Measurements from ENCODE around the gene TYROBP.
A peak's percentile ranks its signal among the peaks of the same experiment; 100 is the strongest.

DNA sequence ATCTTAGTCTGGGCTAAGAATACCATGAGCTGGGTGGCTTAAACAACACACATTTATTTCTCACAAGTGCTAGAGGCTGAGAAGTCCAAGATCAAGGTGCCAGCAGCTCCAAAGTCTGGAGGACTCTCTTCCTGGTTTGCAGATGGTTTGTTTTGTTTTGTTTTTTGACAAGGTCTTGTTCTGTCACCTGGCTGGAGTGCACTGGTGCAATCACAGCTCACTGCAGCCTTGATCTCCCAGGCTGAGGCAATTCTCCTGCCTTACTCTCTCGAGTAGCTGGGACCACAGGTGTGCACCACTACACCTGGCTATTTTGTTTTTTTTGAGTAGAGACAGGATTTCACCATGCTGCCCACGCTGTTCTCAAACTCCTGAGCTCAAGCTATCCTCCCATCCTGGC lies 24.2 kb downstream of the TYROBP start:
- TF ChIP-seq, protein P1, sequence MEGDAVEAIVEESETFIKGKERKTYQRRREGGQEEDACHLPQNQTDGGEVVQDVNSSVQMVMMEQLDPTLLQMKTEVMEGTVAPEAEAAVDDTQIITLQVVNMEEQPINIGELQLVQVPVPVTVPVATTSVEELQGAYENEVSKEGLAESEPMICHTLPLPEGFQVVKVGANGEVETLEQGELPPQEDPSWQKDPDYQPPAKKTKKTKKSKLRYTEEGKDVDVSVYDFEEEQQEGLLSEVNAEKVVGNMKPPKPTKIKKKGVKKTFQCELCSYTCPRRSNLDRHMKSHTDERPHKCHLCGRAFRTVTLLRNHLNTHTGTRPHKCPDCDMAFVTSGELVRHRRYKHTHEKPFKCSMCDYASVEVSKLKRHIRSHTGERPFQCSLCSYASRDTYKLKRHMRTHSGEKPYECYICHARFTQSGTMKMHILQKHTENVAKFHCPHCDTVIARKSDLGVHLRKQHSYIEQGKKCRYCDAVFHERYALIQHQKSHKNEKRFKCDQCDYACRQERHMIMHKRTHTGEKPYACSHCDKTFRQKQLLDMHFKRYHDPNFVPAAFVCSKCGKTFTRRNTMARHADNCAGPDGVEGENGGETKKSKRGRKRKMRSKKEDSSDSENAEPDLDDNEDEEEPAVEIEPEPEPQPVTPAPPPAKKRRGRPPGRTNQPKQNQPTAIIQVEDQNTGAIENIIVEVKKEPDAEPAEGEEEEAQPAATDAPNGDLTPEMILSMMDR (IDR thresholded peaks at IDR 0.05 in 8 of 11, conservative IDR thresholded peaks at IDR 0.05 in 3 of 11), result no peak
- TF ChIP-seq POLR2AphosphoS5 (IDR thresholded peaks at IDR 0.05), result peak in 1 of 3 donors; percentile 25
- no peak for TF ChIP-seq POLR2A (IDR thresholded peaks at IDR 0.05)

Data from spleen (tissue), 7 donors.